ENCODE results near the gene HMGB3. TPM values are rescaled to one million over a fixed set of nuclear protein-coding genes. Genes with fewer than 3 reads are reported as not detected.

Gene HMGB3
- total RNA-seq, 1 experiment from 2014 or later = 373 TPM

GRCh38 chrX:150936556-150936955, 46.6 kb upstream of the HMGB3 start:
- no CpG with 5 or more reads among the region's 6 CpGs for WGBS (ENCODE audit: extremely low coverage, insufficient read length, low lambda C conversion rate)
- H4K8ac ChIP-seq (replicated peaks; ENCODE audit: insufficient read length, low read depth, low read length) = no peak overlapping the region
- peaks cover 35 to 39% of the 10 kb centered on the region in 2 experiments for H3K4me1 Mint-ChIP-seq
- H3K27me3 ChIP-seq (ENCODE audit: insufficient read depth, low read length) = no peaks in the 10 kb centered on the region; the same call in 1 of the 2 replicates
- no peak overlapping the region for H3K4ac ChIP-seq (ENCODE audit: low read depth, low read length)
- no peak for DNase-seq
- no peaks in the 10 kb centered on the region for H3K23me2 ChIP-seq (ENCODE audit: insufficient read length, low read depth, low read length, poor library complexity, severe bottlenecking)
- peaks cover 6 to 12% (median 6%) of the 10 kb centered on the region in 3 experiments; a peak in 6 of 7 replicates for H3K36me3 Mint-ChIP-seq (ENCODE audit: insufficient read depth in 1 of 3, low read depth in 3 of 3)
- H3K79me2 ChIP-seq (ENCODE audit: insufficient read depth, low read length) = no peaks in the 10 kb centered on the region
- H3K18ac ChIP-seq (ENCODE audit: insufficient read length, low read depth, low read length) = no peak overlapping the region
- H3K14ac ChIP-seq (ENCODE audit: insufficient read depth, low read length) = no peak overlapping the region
- H3K27ac Mint-ChIP-seq = no peak overlapping the region
- no peak overlapping the region for H2BK20ac ChIP-seq (ENCODE audit: low read depth, low read length, poor library complexity, severe bottlenecking)
- H3K9me3 Mint-ChIP-seq = peaks cover 62 to 71% of the 10 kb centered on the region in 2 experiments
- no peak overlapping the region for H3K9ac ChIP-seq (ENCODE audit: extremely low read depth, insufficient read length, low read length)
- H3K9me3 ChIP-seq (ENCODE audit: control insufficient read depth, low read depth, low read length) = no peaks in the 10 kb centered on the region
- H3K27me3 Mint-ChIP-seq (ENCODE audit: low read depth) = peaks cover 4% of the 10 kb centered on the region
- H2BK15ac ChIP-seq (ENCODE audit: low read depth, low read length) = no peak overlapping the region
- no peak overlapping the region for H3K23ac ChIP-seq (ENCODE audit: insufficient read length, low read depth, low read length)
- no peak overlapping the region for H3K4me2 ChIP-seq (ENCODE audit: insufficient read depth, insufficient read length, low read length)
- no peak overlapping the region for H2BK120ac ChIP-seq (ENCODE audit: low read depth, low read length, poor library complexity, severe bottlenecking)
- H3K4me1 ChIP-seq (ENCODE audit: insufficient read depth, low read length) = peaks cover 13% of the 10 kb centered on the region; the same call in 1 of the 2 replicates
- no peak overlapping the region for H4K5ac ChIP-seq (ENCODE audit: insufficient read length, low read depth, low read length)
- no peak overlapping the region; a peak in 1 of 5 replicates for H3K4me3 Mint-ChIP-seq
- H2AK5ac ChIP-seq (ENCODE audit: insufficient read length, low read length) = no peak overlapping the region
- H4K91ac ChIP-seq (ENCODE audit: insufficient read length, low read depth, low read length) = no peak overlapping the region
- H3K56ac ChIP-seq (ENCODE audit: insufficient read length, low read depth, low read length) = no peak overlapping the region
- H3K27ac ChIP-seq (ENCODE audit: insufficient read length, low read depth, low read length) = no peak overlapping the region
- H3T11ph ChIP-seq (ENCODE audit: low read length) = no peak overlapping the region
- H3K79me1 ChIP-seq (ENCODE audit: insufficient read depth, low read depth, low read length, poor library complexity, severe bottlenecking) = no peaks in the 10 kb centered on the region
- TF ChIP-seq CTCF (conservative IDR thresholded peaks at IDR 0.05) = no peak
- H4K20me1 ChIP-seq (ENCODE audit: control insufficient read depth, insufficient read depth, insufficient read length) = no peaks in the 10 kb centered on the region
- H2BK5ac ChIP-seq (ENCODE audit: insufficient read length, low read length) = no peak overlapping the region
- no peak overlapping the region for H2AFZ ChIP-seq (ENCODE audit: low read length)
- H2BK12ac ChIP-seq (ENCODE audit: insufficient read length, low read depth, low read length) = no peak overlapping the region
